PFSK-1 (cell line): ENCODE results near the gene DCXR.

Source experiments
- FOXP2 ChIP-seq: optimal IDR thresholded peaks from 2 replicates; pipeline ENCODE3; 2011; ENCODE audit warnings: borderline replicate concordance, control low read depth, inconsistent platforms; ENCODE audit not compliant: insufficient read depth; ENCODE audit errors: extremely low read length, extremely low read depth
- POLR2AphosphoS5 ChIP-seq: IDR thresholded peaks from 2 replicates; pipeline ENCODE4 v1.6.1; 2012; ENCODE audit warnings: low read depth, mild to moderate bottlenecking, control low read depth, low read length, moderate library complexity
- SIN3A ChIP-seq: IDR thresholded peaks from 2 replicates; pipeline ENCODE4 v1.6.1; 2012; ENCODE audit warnings: mild to moderate bottlenecking, low read length, moderate library complexity, borderline replicate concordance; ENCODE audit not compliant: insufficient read depth
- TAF1 ChIP-seq: IDR thresholded peaks from 2 replicates; pipeline ENCODE4 v1.6.1; 2012; ENCODE audit warnings: low read length, control low read depth, borderline replicate concordance; ENCODE audit not compliant: insufficient read depth
- TF ChIP-seq, protein P1 (sequence below), 2 experiments: IDR thresholded peaks; 2 replicates each; pipeline versions ENCODE4 v1.6.1 to v1.8.0; 2011 to 2012; ENCODE audit warnings: low read depth in 2 of 2, low read length in 2 of 2, control low read depth in 1 of 2, inconsistent platforms in 1 of 2, mild to moderate bottlenecking in 1 of 2, moderate library complexity in 1 of 2; ENCODE audit not compliant: insufficient read depth in 1 of 2

DCXR gene

DNA sequence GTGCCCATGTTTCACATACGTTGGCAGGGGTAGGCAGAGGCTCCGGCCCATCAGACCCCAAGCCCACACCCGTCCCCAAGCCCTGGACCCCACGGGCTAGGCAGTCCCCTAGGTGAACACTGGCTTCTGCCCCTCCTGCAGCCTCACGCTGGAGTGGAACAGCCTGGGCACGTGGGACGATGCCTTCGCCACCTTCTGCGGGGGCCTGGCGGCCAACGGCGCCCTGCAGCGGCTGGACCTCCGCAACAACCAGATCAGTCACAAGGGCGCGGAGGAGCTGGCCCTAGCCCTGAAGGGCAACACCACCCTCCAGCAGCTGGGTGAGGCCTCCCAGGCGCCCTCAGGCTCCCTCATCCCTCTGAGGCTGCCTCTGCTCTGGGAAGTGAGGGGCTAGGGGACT lies 12.6 kb downstream of the DCXR start:
- TF ChIP-seq POLR2AphosphoS5 (no peak), SIN3A (no peak), FOXP2 (no peak), TAF1 (no peak)
- TF ChIP-seq, protein P1, sequence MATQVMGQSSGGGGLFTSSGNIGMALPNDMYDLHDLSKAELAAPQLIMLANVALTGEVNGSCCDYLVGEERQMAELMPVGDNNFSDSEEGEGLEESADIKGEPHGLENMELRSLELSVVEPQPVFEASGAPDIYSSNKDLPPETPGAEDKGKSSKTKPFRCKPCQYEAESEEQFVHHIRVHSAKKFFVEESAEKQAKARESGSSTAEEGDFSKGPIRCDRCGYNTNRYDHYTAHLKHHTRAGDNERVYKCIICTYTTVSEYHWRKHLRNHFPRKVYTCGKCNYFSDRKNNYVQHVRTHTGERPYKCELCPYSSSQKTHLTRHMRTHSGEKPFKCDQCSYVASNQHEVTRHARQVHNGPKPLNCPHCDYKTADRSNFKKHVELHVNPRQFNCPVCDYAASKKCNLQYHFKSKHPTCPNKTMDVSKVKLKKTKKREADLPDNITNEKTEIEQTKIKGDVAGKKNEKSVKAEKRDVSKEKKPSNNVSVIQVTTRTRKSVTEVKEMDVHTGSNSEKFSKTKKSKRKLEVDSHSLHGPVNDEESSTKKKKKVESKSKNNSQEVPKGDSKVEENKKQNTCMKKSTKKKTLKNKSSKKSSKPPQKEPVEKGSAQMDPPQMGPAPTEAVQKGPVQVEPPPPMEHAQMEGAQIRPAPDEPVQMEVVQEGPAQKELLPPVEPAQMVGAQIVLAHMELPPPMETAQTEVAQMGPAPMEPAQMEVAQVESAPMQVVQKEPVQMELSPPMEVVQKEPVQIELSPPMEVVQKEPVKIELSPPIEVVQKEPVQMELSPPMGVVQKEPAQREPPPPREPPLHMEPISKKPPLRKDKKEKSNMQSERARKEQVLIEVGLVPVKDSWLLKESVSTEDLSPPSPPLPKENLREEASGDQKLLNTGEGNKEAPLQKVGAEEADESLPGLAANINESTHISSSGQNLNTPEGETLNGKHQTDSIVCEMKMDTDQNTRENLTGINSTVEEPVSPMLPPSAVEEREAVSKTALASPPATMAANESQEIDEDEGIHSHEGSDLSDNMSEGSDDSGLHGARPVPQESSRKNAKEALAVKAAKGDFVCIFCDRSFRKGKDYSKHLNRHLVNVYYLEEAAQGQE (IDR thresholded peaks at IDR 0.05; ENCODE audit: insufficient read depth in 1 of 2, low read depth in 2 of 2, low read length in 2 of 2) = no peak

DNA sequence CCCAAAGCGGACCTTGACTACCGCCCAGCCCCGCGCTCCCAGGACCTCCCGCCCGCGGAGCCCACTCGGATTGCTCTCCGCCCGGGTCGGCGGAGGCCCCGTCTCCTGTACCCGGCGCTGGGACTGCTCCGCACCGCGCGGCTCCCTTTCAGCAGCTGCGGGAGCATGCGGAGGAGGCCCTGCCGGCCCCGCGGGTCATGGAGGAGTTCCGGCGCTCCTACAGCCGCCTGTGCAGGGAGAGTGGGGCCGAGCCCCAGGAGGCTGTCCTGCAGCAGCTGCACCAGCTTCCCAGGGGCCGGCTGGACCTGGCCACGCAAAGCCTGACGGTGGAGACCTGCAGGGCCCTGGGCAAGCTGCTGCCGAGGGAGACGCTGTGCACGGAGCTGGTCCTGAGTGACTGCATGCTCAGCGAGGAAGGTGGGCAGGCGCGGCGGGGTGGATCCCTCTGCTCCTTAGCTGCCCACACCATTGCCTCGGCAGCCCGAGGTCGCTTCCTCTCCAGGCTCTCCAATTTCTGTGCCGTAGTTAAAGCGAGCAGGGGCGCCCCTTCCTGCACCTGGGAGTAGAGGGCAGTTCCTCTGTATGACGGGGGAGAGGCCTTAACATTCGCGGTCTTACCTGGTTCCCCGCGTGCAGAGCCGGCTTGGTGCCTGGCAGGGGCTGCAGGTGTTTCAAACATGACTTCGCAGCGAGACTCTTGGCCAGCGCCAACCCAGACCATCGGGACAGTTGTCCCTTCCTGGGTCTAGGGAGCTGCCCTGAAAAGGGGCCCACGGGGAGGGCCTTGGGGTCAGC lies 13.9 kb downstream of the DCXR start:
- TF ChIP-seq TAF1 (no peak), FOXP2 (no peak), SIN3A (no peak), POLR2AphosphoS5 (no peak)
- TF ChIP-seq, protein P1 (IDR thresholded peaks at IDR 0.05; ENCODE audit: insufficient read depth in 1 of 2, low read depth in 2 of 2, low read length in 2 of 2) = no peak

DNA sequence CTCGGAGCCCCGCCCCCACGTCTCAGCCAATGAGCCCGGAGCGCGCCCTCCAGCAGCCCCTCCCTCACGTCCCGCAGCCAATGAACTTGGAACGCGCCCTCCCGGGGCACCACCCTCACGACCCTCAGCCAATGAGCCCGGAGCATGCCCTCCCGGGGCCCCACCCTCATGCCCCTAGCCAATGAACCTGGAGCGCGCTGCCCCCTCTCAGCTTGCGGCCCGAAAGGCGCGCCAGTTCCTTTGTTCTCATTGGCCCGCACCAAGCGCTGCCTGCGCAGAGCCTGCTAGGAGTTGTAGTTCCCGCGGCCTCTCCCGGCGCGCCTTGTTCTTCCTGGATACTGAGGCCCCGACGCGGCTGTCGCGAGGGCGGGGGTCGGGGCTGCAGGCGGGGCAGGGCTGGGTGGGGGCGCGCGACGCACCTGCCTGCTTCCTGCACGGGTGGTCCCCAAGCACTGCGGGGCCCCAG lies 14.5 kb downstream of the DCXR start, which contains the start of gene LRRC45:
TSS of gene LRRC45 (plus strand) at position 325 of the 466 bp plus-strand sequence. CDS start 339 bp downstream, outside the sequence.
- TF ChIP-seq TAF1 (no peak), FOXP2 (no peak), SIN3A (no peak), POLR2AphosphoS5 (no peak)
- TF ChIP-seq, protein P1 (IDR thresholded peaks at IDR 0.05; ENCODE audit: insufficient read depth in 1 of 2, low read depth in 2 of 2, low read length in 2 of 2) = no peak

DNA sequence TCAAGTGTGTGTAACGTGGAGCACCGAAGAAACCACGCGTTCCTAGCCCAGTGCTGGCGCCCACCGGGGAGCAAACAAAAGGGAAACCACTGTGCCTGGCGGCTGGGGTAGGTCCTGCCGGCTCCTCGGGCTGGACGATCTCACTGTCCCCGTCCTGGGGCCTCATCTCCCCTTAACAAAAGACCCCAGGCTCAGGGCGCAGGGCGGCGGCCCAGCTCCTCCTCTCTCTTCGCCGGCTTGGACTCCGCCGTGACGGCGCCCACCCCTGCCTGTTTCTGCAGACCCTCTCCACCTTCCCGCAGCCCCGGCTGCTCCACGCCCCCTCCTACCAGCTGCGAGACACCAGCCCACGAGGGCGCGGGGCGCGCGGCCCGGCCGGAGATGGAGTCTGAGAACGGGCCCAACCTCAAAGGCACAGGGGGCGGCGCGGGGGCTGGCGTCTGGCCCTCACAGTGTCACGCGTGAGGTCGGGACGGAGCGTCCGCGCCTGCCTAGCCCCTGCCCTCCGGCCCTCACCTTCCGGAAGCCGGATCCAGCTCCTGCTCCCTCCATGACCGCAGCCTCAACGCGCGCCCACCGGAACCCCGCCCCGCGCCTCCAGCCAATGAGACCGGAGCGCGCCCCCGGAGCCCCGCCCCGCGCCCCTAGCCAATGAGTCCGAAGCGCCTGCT lies 15.1 kb downstream of the DCXR start, which contains the start of gene CENPX:
TSS of gene CENPX (minus strand) at position 569 of the 671 bp plus-strand sequence. CDS start at position 552, 17 bp downstream.
- TF ChIP-seq SIN3A (peak; percentile 85; the same call in 1 of the 2 replicates), FOXP2 (no peak), POLR2AphosphoS5 (0 out of 2 replicates have a peak, but pooled peaks have one; percentile 40)

DNA sequence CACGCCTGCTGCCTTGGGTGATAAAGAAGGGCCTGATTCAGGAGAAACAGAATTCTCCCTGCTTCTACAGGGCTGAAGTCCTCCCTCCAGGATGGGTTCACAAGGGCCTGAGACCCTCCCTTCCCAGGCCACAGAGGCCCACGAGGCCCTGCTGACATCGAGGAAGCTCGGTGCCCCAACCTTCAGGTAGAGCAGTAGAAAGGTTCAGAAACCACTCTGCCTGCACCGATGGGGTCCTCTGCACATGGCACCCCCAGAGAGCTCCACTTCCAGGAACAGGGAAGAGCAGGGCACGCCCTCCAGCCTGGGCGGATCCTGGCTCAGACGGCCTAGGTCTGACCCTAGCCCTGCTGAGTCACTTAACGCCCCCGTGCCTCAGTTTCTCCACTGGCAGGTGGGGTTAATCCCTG lies 15.6 kb downstream of the DCXR start:
- TF ChIP-seq FOXP2 (no peak), TAF1 (peak; percentile 12; the same call in 1 of the 2 replicates), SIN3A (0 out of 2 replicates have a peak, but pooled peaks have one; percentile 14), POLR2AphosphoS5 (no peak)
- TF ChIP-seq, protein P1 (IDR thresholded peaks at IDR 0.05; ENCODE audit: insufficient read depth in 1 of 2, low read depth in 2 of 2, low read length in 2 of 2) = no peak
